ELR (cell line): ENCODE measurements around the gene LRRC9.
"Not testable (repeated sequence)": the region's sequence is repeated elsewhere in the genome, so short reads cannot be mapped to it uniquely, and the experiment has no call there.

Experiments used
- DNase-seq: peaks from one replicate; pipeline ENCODE4 v3.0.0-alpha.2; 2015; ENCODE audit warnings: low read depth

The LRRC9 gene

DNA sequence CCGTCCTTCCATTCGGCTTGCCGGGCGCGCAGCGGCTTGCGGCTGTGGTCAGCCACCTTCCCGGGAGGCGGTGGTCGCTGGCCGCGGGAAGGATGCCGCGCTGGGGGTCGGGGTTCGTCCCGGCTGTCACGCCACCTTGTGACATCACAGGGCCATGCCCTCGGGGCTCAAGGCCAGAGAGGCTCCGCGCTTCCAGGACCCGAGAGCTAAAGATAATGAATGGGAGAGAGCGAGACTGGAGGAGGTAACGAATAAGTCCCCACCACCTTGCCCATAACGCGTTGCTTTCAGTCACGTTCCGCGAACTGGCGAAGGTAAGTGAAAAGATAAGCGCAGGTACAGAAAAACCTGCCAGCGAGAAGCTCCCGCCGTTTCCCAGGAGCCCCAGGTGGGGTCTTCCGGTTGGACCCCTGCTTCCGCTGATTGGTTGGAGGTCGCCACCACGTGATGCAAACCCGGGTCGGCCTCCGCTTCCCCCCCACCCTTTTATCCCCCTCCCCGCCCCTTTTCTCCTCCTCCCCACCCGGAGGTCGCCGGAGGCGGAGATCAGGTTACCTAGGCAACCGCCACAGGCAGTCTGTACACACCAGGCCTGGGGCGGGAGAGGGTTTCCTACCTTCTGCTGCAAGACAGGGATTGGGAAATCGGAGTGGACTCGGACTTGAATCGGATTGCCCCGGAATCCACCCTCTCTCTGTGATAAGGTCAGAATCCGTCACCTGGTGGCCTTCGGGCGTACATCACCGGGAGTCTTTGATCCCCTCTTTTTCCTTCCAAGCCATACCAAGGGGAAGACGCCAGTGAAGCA is at the start of gene LRRC9:
Gene LRRC9, plus strand, starts transcription at position 575 of the 808 bp plus-strand sequence.
- no peak for DNase-seq

DNA sequence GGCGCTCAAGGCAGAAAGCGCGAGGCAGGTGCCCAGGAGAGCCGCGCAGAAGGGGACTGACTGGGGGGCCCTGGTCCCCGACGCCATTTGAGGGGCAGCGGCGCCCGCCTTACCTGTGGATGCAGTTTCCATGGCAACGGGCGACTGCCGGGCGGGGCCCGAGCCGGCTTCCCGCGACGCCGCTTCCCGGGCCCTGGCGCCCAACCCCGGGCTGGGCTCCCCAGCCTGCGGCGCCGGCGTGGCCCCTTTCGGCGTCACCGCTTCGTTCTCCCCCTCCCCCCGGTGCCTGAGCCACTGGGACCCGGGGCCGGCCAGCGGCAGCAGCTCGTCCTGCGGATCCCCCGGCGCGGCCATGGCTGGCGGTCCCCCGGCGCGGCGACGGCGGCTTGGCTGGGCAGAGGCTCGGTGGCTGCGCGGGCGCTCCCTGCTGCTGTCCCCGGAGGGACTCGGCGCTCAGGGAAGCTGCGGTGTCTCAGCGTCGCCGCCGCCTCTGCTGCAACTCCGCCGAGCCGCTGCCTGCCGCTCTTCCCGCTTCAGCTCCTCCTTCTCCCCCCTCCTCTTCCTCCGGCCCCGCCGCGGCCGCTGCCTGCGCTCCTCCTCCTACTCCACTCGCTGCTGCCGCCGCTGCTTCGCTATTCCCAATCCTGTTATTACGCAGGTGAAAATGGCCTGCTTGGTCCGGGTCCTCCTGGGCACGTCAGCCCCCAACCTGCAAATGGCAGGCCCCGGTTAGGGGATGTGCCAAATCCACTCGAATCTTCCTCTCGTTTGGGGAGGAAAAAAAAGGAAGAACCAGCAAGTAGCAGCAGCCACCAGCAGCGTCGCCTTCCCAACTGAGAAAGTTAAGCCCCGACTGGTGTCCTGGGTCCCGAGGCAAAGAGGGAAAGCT is 49.4 kb upstream of the LRRC9 start, which contains the start of gene RTN1:
Gene RTN1, minus strand, starts transcription at position 500 of the 889 bp plus-strand sequence. Its CDS starts 146 bp downstream, at position 354.
- peak; percentile 54 for DNase-seq

DNA sequence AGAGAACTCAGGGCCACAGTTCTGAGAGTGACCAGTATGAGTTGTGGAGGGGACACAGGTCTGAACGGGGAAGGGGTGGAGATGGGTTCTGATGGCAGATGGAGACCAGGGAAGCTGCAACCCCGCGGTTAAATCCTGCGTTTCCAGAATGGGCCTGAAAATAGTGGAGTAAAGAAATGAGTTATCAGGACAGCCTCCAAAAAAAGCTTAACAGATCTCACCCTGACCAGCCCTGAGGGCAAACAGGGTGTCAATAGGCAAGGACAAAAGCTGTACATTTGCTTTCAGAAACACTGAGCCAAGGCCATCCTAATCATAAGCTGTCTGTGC is 48.8 kb upstream of the LRRC9 start:
- DNase-seq = no peak

DNA sequence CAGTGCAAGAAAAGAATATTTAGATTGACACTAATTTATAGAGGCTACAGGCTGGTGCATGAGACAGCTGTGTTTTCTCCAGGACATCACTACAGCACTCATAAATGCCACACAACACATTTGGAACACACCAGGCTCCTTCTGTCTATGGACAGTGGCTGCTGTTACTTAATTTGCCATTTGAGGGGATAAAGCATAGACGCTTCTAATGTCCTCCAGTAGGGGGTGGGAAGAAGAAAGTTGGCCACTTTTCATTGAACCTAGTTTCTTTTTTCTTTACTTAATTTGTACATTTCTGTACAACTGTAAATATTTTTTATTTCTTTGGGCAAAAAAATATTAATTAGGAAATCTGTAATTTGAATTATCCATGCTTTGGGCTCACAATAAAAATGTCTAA is 37.0 kb upstream of the LRRC9 start:
- DNase-seq = peak; percentile 31

DNA sequence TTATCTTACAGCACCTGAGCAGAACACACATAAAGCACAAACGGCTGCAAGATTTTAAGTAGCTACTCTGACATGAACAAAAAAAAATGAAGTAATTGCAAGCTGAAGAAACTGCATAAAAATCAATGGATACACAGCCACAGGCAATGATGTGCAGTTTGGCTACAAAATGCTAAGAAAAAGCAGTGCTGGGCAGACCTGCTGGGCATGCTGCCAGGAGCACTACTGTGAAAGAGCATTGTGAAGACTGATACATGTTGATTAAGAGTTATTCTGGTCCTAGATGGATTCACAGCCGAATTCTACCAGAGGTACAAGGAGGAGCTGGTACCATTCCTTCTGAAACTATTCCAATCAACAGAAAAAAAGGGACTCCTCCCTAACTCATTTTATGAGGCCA is 29.3 kb upstream of the LRRC9 start:
- DNase-seq = no peak

DNA sequence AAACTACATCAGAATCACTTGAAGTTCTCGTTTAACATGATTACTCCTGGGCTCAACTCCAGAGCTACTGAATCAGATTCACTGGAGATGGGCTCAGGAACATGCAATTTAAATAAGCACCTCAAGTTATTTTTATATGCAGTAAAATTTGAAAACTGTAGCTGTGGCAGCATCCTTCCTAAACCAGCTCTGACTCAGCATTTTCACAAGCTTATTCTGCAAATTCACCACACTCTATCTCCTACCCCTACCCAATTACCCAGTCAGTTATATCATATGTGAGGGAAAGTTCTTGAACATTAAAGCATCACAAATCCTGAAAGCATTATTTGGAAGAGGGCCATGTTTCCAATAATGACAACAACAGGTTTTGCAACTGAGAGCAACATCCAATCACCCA is 24.2 kb upstream of the LRRC9 start:
- no peak for DNase-seq

DNA sequence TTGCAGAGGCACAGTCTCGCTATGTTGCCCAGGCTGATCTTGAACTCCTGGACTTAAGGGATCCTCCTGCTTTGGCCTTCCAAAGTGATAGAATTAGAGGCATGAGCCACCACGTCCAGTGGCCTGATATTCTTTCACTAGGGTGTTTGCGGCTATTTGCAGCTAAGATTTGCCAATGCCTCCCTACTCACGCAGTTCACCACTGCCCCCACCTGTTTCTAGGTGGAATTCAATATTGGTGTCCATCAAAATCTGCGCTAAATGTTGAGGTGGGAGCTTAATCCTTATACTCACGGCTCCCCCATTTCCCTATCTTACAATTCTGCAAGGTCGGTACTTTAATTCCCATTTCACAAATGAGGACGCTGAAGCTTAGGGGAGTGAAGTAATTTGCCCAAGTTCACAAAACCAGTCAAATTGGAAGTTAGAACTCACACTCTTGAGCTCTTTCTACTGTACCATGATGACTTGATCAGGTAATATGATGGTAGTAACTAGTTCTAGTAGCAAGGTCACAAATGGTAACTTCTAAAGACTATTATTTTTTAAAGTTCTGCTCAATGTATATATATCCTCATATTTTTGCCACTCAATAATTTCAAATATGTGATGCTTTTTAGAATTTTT is 22.1 kb upstream of the LRRC9 start:
- DNase-seq = peak; percentile 51

DNA sequence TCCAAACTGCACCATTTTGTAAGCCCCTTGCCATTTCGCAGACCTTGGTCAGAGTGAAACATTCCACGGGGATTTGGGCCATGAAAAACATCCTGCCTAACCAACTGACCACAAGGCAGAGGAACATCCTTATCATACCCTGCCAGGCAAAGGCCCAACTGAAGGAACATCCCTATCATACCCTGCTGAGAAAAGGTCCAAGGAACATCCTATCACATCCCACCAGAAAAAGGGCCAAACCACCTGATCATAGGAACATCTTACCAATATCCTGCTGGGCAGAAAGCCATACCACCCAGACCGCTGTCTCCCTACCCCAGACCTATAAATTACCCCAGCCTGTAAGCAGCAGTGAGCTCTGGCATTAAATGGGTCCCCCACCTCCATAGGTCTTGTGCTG is 19.4 kb upstream of the LRRC9 start:
- no peak for DNase-seq

DNA sequence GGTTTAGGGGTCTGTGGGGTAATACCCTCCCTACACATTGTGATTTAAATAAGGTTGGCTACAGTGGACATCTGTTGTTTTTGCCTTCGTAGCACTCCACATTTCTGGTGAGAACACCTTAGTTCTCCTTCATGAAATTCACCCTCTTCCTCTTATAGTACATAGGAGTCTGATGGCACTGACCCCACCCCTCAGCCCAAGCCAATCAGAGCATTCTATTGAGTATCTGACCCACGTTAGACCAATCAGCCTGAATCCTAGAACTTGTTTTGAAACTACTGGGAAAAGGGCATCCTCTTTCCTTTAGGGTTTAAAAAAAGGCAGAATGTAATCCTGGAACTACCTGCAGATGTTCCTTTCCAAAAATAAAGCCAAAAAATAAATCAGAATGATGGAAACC is 15.8 kb upstream of the LRRC9 start:
- DNase-seq = no peak

DNA sequence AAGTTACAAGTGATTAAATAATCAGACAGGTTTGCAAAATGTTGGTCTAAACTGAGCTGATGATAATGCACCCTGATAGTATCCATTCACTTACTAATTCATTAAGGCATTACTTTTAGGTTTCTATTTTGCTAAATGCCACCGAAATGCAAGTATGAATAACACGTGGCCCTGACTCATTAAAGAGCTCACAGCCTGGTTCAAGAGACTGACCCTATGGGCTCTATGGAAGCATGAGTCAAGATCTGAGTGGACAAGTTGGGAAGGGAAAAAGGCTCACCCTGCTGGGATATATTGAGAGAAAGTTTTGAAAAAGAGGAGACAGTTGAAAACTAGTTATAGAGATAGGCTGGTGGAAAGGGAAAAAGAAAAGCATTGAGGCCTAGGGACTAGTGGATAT is 14.8 kb upstream of the LRRC9 start:
- peak; percentile 69 for DNase-seq

DNA sequence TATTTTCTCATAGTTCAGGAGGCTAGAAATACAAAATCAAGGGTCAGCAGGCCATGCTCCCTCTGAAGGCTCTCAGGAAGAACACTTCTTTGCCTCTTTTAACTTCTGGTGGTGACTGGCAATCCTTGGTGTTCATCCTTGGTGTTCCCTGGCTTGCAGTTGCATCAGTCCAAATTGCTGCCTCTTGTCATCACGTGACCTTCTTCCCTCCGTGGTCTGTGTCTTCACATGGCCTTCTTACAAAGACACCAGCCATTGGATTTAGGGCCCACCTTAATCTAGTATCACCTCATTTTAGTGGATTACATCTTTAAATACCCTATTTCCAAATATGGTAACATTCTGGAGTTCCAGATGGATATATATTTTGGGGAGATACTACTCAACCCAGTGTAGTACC is 7.5 kb upstream of the LRRC9 start:
- DNase-seq = no peak

DNA sequence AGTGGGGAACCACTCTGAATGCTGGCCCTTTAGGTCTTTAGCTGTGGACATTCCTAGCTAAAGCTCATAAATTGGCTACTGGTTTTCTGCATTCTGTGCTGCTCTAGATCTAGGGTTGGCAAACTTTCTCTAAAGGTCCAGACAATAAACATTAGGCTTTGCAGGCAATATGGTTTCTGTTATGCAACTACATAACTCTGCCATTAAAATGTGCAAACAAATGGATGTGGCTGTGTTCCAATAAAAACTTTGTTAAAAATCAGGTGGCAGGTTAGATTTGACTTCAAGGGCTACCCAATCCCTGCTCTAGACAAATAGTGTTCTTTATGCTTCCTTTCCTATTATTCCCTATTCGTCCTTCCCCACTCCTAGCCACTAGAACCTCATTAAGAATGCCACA is 6.8 kb upstream of the LRRC9 start:
- no peak for DNase-seq

DNA sequence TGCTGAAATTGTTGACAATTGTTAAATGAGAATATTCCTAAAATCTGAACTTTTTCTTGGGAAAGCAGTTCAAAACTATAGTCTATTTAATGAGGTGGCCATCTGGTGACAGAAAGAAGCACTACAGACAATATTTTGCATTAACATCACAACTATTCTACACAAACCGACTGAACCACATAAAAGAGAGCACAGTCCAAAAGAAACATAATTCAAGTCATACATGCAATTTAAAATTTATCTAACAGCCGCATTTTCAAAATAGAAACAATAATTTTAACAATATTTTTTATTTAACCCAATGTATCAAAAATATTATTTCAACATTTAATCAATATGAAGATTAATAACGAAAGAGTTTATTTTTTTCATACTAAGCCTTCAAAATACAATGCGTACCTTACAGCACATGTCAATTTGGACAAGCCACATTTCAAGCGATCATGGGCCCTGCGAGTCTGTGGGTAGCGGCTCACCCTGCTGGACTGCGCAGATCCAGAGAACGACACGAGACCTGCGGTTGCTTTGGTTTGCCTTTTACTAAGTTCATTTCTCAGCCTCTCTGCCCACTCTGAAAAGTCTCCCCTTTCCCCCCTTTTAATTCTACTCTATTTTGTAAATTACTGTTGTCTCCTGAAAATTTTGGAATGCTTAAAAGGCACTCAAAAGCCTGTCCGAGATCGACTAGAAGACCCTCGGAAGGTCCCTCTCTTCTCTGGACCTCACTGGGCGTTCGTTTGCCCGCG is 947 bp upstream of the LRRC9 start:
- peak; percentile 56 for DNase-seq

DNA sequence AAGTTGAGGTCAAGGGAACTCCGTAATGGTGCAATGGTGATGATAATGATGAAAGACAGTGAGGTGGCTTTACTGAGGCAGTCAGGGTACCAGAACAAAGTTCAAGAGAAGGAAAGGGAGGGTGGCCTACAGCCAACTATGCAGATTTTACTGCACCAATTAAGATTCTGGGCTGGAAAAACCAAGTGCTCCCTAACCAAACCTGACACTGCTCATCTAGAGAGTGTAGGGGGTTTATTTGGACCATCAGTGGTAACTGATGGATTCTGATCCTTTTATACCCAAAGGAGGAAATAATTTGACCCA is 387 bp downstream of the LRRC9 start:
- no peak for DNase-seq

DNA sequence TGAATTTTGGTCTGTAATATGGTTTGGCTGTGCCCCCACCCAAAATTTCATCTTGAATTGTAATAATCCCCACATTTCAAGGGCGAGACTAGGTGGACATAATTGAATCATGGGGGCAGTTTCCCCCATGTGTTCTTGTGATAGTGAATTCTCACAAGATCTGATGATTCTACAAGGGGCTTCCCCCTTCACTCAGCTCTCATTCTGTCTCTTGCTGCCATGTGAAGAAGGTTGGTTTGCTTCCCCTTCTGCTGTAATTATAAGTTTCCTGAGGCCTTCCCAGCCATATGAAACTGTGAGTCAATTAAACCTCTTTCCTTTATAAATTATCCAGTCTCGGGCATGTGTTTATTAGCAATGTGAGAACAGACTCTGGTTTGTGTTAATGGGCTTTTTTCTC is 5.9 kb downstream of the LRRC9 start:
- DNase-seq = no peak

DNA sequence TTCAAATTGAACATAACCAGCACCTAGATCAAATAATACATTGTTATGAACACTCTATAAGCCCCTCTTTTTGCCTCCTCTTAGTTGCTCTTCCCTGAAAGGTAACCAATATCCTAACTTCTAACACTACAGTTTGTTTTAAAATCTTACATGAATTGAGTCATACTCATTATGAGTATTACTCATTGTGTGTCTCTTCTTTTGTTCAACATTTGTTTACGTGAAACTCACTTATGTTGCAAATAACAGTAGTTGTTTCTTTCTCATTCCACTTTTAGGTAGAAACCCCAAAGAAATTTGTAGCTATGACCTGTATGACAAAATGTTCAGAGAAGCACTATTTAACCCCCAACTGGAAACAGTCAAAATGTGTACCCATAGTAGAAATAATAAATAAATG is 6.6 kb downstream of the LRRC9 start:
- DNase-seq = peak; percentile 30

DNA sequence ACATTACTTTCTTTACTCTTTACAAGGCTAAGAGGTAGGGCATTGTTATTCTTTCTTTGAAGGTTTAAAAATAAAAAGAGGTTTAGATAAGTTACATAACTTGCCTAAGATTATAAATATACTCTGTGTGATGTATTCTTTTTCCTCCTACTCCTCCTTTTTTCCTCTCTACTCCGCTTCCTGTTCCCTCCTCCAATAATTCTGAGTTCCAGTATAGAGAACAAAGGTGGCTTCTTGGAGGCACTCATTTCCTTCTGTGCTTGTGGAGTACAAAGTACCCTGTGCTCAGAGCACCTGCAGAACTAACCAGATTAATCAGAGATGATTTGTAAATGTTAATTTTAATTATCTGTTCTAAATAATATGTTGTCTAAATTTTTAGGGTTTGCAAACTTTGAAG is 11.3 kb downstream of the LRRC9 start:
- no peak for DNase-seq

DNA sequence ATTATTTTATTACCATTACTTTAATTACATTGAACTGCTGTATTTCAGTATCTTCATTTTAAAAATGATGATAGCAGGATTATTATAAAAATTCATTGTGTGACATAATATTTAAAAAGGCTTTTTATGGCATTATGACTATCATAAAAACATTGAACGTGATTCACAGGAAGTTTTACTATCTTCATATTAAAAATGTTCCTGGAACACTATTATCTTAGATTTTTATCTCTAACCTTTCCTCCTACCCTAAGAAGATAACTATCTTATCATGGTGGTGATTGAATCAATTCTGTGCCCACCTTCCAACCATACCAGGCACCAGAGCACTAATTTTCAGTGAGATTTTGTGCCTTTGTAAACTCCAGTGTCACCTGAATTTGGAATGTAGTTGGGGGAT is 16.2 kb downstream of the LRRC9 start:
- no peak for DNase-seq

DNA sequence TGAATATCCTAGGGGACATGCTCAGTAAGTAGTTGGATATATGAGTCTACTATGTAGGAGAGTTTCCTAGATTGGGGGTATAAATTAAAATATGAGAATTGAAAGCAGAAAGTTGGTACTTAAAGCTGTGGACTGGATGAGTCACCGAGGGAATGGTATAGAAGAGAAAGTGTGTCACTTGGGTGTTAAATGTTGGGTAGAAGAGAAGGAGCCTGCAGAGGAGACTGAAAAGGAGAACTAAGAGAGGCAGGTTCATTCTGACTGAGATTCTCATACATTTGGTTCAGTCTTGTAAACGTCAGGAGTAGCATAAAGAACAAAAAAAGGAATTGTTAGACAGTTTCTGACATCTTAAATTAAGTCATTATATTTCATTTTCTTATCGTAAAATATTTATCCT is 19.9 kb downstream of the LRRC9 start:
- no peak for DNase-seq

DNA sequence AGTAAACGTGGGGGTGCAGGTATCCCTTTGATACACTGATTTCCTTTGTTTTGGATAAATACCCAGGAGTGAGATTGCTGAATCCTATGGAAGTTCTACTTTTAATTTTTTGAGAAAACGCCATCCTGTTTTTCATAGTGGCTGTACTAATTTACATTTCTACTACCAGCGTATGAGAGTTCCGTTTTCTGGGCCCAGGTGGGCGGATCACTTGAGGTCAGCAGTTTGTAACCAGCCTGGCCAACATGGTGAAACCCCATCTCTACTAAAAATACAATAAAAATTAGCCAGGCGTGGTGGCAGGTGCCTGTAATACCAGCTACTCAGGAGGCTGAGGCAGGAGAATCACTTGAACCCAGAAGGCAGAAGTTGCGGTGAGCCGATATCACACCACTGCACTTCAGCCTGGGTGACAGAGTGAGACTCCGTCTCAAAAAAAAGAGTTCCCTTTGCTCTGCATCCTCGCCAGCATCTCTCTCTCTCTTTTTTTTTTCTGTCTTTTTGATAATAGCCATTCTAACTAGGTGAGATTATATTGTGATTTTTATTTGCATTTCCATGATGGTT is 22.4 kb downstream of the LRRC9 start:
- not testable (repeated sequence) for DNase-seq

DNA sequence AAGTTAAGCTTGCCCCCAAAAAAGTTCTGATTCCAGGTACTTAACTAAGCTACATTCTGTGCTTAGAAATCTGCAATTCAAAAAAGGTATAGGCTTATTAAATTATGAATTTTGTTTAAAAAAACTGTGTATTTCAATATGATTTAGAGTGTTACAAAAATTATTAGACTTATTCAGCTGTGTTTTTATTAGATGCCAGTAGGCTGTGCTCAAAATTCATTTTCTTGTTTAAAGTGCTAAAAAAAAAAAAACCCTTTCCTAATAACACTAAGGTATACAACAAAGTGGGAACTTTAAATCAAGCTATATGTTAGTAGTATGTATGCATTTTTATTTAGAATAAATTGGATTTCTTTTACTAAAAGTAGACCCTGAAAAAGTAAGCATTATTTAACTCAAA is 25.0 kb downstream of the LRRC9 start:
- no peak for DNase-seq

DNA sequence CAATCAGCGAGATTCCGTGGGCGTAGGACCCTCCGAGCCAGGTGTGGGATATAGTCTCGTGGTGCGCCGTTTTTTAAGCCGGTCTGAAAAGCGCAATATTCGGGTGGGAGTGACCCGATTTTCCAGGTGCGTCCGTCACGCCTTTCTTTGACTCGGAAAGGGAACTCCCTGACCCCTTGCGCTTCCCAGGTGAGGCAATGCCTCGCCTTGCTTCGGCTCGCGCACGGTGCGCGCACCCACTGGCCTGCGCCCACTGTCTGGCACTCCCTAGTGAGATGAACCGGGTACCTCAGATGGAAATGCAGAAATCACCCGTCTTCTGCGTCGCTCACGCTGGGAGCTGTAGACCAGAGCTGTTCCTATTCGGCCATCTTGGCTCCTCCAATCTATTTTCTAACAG is 32.2 kb downstream of the LRRC9 start:
- not testable (repeated sequence) for DNase-seq
